ENCODE data around the gene TNN. TPM values are rescaled to one million over a fixed set of nuclear protein-coding genes. Genes with fewer than 3 reads are reported as not detected.

Gene TNN
- total RNA-seq, 1 donor from 2014 or later, result 2.9 TPM

GRCh38 chr1:175176246-175176645 lies 108.6 kb downstream of the TNN start:
- no peak for DNase-seq

- no peak for DNase-seq
Observed at GRCh38 chr1:175178056-175178455, 110.4 kb downstream of the TNN start.

GRCh38 chr1:175178456-175178855 lies 110.8 kb downstream of the TNN start:
- no peak for DNase-seq

GRCh38 chr1:175179837-175180590 lies 112.4 kb downstream of the TNN start:
- no peak for DNase-seq

GRCh38 chr1:175182201-175182746 lies 114.6 kb downstream of the TNN start:
- DNase-seq, result no peak

- DNase-seq, result no peak
Observed at GRCh38 chr1:175183586-175183985, 116.0 kb downstream of the TNN start.

GRCh38 chr1:175185903-175186302 lies 118.3 kb downstream of the TNN start:
- no peak for DNase-seq

- DNase-seq, result no peak
Observed at GRCh38 chr1:175186433-175187160, 119.0 kb downstream of the TNN start.

GRCh38 chr1:175188936-175189335 lies 121.3 kb downstream of the TNN start:
- DNase-seq, result no peak

- DNase-seq, result no peak
Observed at GRCh38 chr1:175191659-175192058, 124.0 kb downstream of the TNN start.

GRCh38 chr1:175192111-175192629 lies 124.5 kb downstream of the TNN start:
- DNase-seq, result peak; percentile 12

GRCh38 chr1:175192630-175193526 lies 125.2 kb downstream of the TNN start, which contains the start of gene KIAA0040:
TSS of gene KIAA0040 (minus strand) at chr1:175192776. CDS start at chr1:175161013, 31,763 bp downstream.
- DNase-seq, result peak; percentile 22

GRCh38 chr1:175193527-175193910 lies 125.9 kb downstream of the TNN start:
- no peak for DNase-seq

- DNase-seq, result no peak
Observed at GRCh38 chr1:175195281-175195680, 127.6 kb downstream of the TNN start.

GRCh38 chr1:175195798-175196197 lies 128.2 kb downstream of the TNN start:
- DNase-seq, result no peak

- DNase-seq, result peak; percentile 14
Observed at GRCh38 chr1:175197531-175197930, 129.9 kb downstream of the TNN start.

Small RNA genes lying within 50 kb of the gene (small RNA-seq; reads per million reads assigned to genes)
- not detected for gene RF00019 (ENCODE audit: low replicate concordance)

Other genes starting within 250 kb of the TNN start
- gene CACYBP, start 67.9 kb upstream of the TNN start, total RNA-seq, result 169 TPM
- 30.3 TPM for gene MRPS14, start 44.4 kb upstream of the TNN start, total RNA-seq
- gene KIAA0040, start 124.9 kb downstream of the TNN start, total RNA-seq, result 8.7 TPM

All from skin of body (tissue), 3 donors.